Tibial nerve (tissue), 4 donors: Measurements from ENCODE around the gene IMPACT.

Experiments used
- CTCF ChIP-seq, 5 experiments: fragments of 200-600 bp in 3 of 5; fragments of 450-650 bp in 2 of 5; sonication (generic) in 3 of 5; IDR thresholded peaks; one replicate each; pipeline ENCODE4 v1.5.1; 2016 to 2019; ENCODE audit warnings: antibody characterized with exemption in 5 of 5, mild to moderate bottlenecking in 3 of 5, moderate library complexity in 2 of 5
- EP300 ChIP-seq, 2 donors: sonication (generic); formaldehyde crosslinking; IDR thresholded peaks; one replicate each; pipeline ENCODE4 v1.6.1; 2017; ENCODE audit warnings: antibody characterized with exemption in 2 of 2, mild to moderate bottlenecking in 1 of 2
- POLR2A ChIP-seq, 2 donors: fragments of 450-650 bp; IDR thresholded peaks; one replicate each; pipeline ENCODE4 v1.6.1; 2017; ENCODE audit warnings: antibody characterized with exemption in 2 of 2, mild to moderate bottlenecking in 2 of 2, moderate library complexity in 2 of 2

GRCh38 chr18:24413148-24413547 is 13.3 kb upstream of the IMPACT start:
- peak in 2 of 5 experiments; percentile 18 to 20 for TF ChIP-seq CTCF (IDR thresholded peaks at IDR 0.05)
- TF ChIP-seq EP300 (IDR thresholded peaks at IDR 0.05) = no peak
- TF ChIP-seq POLR2A (IDR thresholded peaks at IDR 0.05) = no peak
